DND-41 (cell line): Measurements from ENCODE around the gene ASIC4.

Experiments used
- ATAC-seq: fragments of 200-7000 bp; cut with Tn5 transposase; 3 replicates; pipeline ENCODE4 v1.9.1; 2021; ENCODE audit warnings: low read depth; ENCODE audit not compliant: insufficient read depth
- DNase-seq: peaks from one replicate; pipeline ENCODE4 v3.0.0-alpha.2; 2020
- H2AFZ ChIP-seq: 2 replicates; pipeline ENCODE4 v1.6.0; 2012; ENCODE audit warnings: low read depth, low read length
- H3K27ac ChIP-seq: 2 replicates; pipeline ENCODE4 v1.5.1; 2012; ENCODE audit warnings: low read length, inconsistent platforms
- H3K27me3 ChIP-seq: fragments of 200-600 bp; sonication (generic); 2 replicates; pipeline ENCODE4 v1.6.0; 2012; ENCODE audit warnings: low read length, mild to moderate bottlenecking, inconsistent platforms; ENCODE audit not compliant: insufficient read depth, poor library complexity
- H3K36me3 ChIP-seq: 2 replicates; pipeline ENCODE4 v1.5.1; 2012; ENCODE audit warnings: low read length, inconsistent platforms; ENCODE audit not compliant: insufficient read depth
- H3K4me1 ChIP-seq: 2 replicates; pipeline ENCODE4 v1.5.1; 2012; ENCODE audit warnings: mild to moderate bottlenecking, low read length; ENCODE audit not compliant: insufficient read depth
- H3K4me2 ChIP-seq: 2 replicates; pipeline ENCODE4 v1.6.0; 2012; ENCODE audit warnings: mild to moderate bottlenecking, moderate library complexity, low read length, inconsistent platforms; ENCODE audit not compliant: insufficient read depth
- H3K4me3 ChIP-seq, 2 experiments: fragments of 200-600 bp in 1 of 2; shearing (Covaris generic) in 1 of 2; 2 replicates each; pipeline ENCODE4 v1.5.1; 2012 to 2016; ENCODE audit warnings: inconsistent platforms in 2 of 2, low read length in 2 of 2, mild to moderate bottlenecking in 2 of 2, low read depth in 1 of 2, moderate library complexity in 1 of 2
- H3K79me2 ChIP-seq: 2 replicates; pipeline ENCODE4 v1.6.0; 2012; ENCODE audit warnings: low read length, inconsistent platforms; ENCODE audit not compliant: insufficient read depth
- H3K9ac ChIP-seq: 2 replicates; pipeline ENCODE4 v1.6.0; 2012; ENCODE audit warnings: low read depth, mild to moderate bottlenecking, inconsistent platforms, low read length, moderate library complexity
- H3K9me3 ChIP-seq: 2 replicates; pipeline ENCODE4 v1.5.1; 2012; ENCODE audit warnings: low read length, moderate library complexity, mild to moderate bottlenecking, inconsistent platforms; ENCODE audit not compliant: insufficient read depth, severe bottlenecking
- H4K20me1 ChIP-seq: 2 replicates; pipeline ENCODE4 v1.6.0; 2012; ENCODE audit warnings: low read length; ENCODE audit not compliant: insufficient read depth
- CTCF ChIP-seq: IDR thresholded peaks from 2 replicates; pipeline ENCODE4 v1.5.1; 2012; ENCODE audit warnings: borderline replicate concordance, low read length, moderate library complexity, mild to moderate bottlenecking; ENCODE audit not compliant: poor library complexity, severe bottlenecking; ENCODE audit errors: extremely low read depth
- EZH2 ChIP-seq: IDR thresholded peaks from 3 replicates; pipeline ENCODE4 v1.6.1; 2012; ENCODE audit warnings: borderline replicate concordance, low read depth, mild to moderate bottlenecking, moderate library complexity, low read length, inconsistent platforms; ENCODE audit not compliant: severe bottlenecking

The ASIC4 gene

GRCh38 chr2:219573166-219573565, 58.9 kb downstream of the ASIC4 start:
- Histone ChIP-seq H3K27ac (no peak overlapping the region), H3K79me2 (no peaks in the 10 kb centered on the region), H3K4me3 (no peak overlapping the region), H3K9me3 (no peaks in the 10 kb centered on the region), H2AFZ (no peak overlapping the region), H4K20me1 (no peaks in the 10 kb centered on the region), H3K4me1 (peaks cover 9% of the 10 kb centered on the region), H3K4me2 (no peak overlapping the region), H3K9ac (no peak overlapping the region), H3K36me3 (no peaks in the 10 kb centered on the region; the same call in 1 of the 2 replicates), H3K27me3 (peaks cover 14% of the 10 kb centered on the region)
- TF ChIP-seq EZH2: no peak
- TF ChIP-seq CTCF: no peak
- DNase-seq (no peak), ATAC-seq (no peak)

- H3K36me3 ChIP-seq: no peaks in the 10 kb centered on the region; the same call in 1 of the 2 replicates
- no peaks in the 10 kb centered on the region for H3K79me2 ChIP-seq
- no peak overlapping the region for H3K27ac ChIP-seq
- H3K27me3 ChIP-seq: peaks cover 14% of the 10 kb centered on the region
- ATAC-seq: no peak
- peaks cover 9% of the 10 kb centered on the region for H3K4me1 ChIP-seq
- no peak for DNase-seq
- no peaks in the 10 kb centered on the region for H4K20me1 ChIP-seq
- no peaks in the 10 kb centered on the region for H3K9me3 ChIP-seq
- no peak overlapping the region for H3K4me3 ChIP-seq
- no peak overlapping the region for H3K9ac ChIP-seq
- TF ChIP-seq CTCF (no peak), EZH2 (no peak)
- H3K4me2 ChIP-seq: no peak overlapping the region
- no peak overlapping the region for H2AFZ ChIP-seq
These were observed 60.4 kb downstream of the ASIC4 start for GRCh38 chr2:219574484-219575311.

GRCh38 chr2:219575566-219576504, 61.6 kb downstream of the ASIC4 start:
- H3K36me3 ChIP-seq: no peaks in the 10 kb centered on the region
- no peak overlapping the region for H2AFZ ChIP-seq
- H3K4me3 ChIP-seq: no peak overlapping the region
- H4K20me1 ChIP-seq: no peaks in the 10 kb centered on the region
- DNase-seq: no peak
- TF ChIP-seq CTCF: no peak
- no peak overlapping the region for H3K9ac ChIP-seq
- H3K9me3 ChIP-seq: no peaks in the 10 kb centered on the region
- H3K27ac ChIP-seq: no peak overlapping the region
- H3K4me1 ChIP-seq: peaks cover 5% of the 10 kb centered on the region
- peaks cover 14% of the 10 kb centered on the region for H3K27me3 ChIP-seq
- H3K4me2 ChIP-seq: no peak overlapping the region
- H3K79me2 ChIP-seq: no peaks in the 10 kb centered on the region
- ATAC-seq: no peak
